M059J (cell line): ENCODE data around the gene MPST. TPM values are rescaled to one million over a fixed set of nuclear protein-coding genes. Genes with fewer than 3 reads are reported as not detected.

Experiments
- DNase-seq: peaks from one replicate; pipeline ENCODE4 v3.0.0-alpha.2; 2012; ENCODE audit warnings: low read depth
- total RNA-seq: library from RNA; depleted of rRNA; stranded (reverse); fragments of >200 nt; shearing (Covaris generic); gene quantifications from 2 replicates; pipeline ENCODE4 v1.2.3, GENCODE V29; 2014

Gene MPST
- total RNA-seq, 1 experiment from 2014 or later: 53.0 TPM

DNA sequence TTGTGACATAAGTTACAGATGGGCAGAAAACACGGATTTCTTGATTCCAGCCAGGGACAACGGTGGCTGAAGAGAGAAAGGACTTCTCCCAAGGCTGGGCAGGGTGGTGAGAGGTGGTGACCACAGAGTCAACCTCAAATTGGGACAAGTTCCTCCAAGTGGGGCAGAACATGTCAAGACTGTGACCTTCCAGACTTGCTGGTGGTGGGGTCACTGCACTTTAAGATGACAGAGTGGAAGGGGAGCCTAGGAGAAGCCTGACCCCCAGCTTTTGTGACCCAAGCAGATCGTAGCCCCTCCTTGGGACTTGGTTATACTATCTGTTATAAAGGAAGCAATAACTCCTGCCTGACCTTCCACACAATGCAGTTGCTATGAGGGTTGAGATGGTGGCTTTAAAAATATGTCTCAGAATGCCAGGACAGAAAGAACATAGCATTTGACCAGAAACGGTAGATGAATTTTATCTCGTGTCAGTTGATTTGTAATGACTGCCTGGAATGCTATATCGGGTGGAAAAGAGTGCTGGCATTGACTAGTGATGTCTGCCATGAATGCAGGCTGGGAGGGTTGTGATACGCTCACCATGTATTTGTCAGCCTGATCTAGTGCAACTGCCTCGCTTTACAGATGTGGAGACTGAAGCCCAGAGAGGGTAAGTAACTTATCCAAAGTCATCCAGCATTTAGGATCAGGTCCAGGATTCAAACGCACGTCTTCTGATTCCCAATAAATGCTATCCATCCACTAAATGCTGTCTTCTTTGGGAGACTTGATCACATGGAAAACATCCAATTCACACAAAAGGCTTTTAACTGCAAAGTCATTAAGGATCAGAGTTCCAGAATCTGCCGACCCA is 18.6 kb upstream of the MPST start:
- no peak for DNase-seq

DNA sequence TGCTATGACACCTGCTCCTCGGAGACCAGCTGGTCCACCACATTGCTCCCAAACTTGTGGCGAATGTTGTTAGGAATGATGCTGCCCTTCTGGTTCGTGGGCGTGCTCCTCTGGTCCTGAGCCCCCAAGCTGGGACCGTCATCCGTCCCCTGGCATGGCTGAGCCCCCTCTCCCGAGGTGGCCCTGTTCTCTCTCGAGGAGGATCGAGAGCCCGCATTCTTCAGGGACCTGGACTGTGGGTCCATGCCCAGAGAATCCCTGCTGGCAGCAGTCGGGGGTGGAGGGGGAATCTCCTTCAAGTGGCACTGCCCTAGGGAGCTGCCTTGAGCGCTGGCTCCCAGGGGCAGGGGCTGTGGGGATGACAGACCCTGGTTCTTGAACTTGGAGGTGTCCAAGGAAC is 17.7 kb upstream of the MPST start:
- DNase-seq: no peak

DNA sequence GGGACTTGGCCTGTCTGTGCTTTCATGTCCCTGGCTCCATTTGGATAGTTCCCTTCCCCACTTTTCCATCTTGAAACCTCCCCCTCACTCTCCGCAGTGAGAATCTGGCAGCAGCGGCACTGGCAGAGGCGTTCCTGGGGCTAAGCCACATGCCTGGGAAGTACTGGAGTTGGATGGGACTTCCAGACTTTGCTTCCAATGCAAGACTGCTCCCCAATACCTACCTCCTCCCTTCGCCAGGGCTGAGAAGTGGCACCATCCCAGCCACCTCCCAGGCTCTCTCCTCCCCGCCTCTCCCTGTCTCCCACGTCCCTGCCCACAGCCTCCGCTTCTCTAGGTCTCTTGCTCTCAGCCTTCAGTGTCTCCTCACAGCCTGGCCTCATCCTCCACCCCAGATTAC is 16.9 kb upstream of the MPST start:
- DNase-seq: no peak

DNA sequence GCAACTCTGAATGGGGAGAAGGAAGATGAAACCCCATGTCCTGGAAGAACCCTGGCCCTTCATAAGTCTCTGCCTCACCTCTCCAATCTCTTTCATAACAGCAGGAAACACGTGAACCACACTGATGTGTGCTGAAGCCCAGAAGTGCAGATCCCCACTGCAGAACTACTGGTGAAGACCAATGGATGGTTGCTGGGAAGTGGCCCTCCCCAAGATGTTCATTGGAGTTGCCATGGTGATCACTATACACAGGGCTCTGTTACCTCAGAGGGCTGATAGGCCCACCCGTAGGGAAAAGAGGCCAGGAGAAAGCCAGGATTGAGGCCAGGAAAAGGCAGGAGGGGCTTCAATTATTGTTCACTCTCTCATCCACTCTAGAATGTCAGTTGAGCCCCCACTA is 11.9 kb upstream of the MPST start:
- DNase-seq: no peak

DNA sequence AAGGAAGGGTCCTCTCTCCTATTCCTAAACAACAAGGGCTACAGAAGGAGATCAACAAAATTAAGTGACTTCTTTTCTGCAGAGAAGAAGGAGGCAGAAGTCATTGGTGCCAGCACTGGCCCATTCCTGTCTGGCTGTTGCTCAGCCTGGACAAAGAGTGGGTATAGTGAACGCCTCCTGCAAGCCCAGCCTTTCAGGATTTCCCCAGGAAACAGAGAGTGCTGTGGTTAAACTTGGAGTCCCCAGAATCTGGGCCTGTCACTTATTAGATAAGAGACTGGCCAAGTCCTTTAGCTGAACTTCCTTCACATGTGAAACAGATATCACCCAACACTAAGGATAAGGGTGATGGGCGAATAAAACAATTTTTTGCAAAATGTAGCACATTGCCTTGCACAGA is 11.2 kb upstream of the MPST start:
- no peak for DNase-seq

DNA sequence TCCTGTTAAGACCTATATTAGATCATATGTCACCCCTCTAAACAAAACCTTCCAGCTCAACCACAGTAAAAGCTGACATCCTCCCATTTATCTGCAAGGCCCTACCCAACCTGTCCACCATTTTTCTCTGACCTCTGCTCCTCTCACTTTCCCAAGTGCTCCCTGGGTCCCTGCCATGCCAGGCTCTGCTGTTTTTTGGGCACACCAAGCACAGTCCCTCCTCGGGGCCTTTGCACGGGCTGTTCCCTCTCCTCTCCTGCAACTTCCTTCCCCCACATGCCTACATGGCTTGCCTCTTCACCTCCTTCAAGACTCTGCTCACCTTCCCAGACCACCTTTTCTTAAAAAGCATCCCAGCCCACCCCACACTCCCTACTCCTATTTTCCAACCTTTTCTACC is 10.1 kb upstream of the MPST start:
- DNase-seq: no peak

DNA sequence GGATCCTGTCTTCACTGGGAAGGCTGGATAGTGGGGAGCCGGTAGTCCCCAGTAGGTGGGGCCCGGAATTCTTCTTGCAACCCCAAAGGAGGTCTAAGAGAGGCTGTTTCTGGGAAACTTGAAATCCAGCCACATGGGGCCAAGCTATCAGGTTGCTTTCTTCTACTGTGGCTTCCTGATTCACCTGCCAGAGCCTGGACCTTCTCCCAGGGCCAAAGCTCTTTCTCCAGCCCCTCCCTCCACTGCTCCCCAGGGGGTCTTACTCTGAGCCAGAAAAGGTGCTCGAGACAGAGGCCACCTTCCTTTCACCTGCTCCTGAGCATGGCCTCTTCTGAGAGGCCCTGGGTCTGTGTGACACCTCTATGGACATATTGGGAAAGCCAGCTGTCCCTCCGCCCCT is 9.4 kb upstream of the MPST start:
- DNase-seq: no peak

DNA sequence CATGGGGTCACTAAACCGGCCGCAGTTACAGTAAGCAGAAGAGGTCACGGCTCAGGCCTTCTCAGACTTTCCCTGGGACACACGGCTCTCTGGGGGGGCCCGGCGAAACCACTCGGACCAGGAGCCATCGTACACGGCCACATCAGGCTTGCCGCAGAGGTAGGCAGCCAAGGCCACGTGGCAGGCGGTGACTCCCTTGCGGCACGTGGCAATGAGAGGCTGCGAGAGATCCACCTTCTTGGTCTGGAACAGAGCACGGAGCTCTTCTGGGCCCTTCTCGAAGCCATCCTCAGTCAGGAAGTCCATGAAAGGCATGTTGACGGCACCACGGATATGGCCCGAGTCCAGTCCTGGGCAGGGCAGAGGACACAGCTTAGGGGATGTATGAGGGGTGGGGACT is 8.6 kb upstream of the MPST start:
- no peak for DNase-seq

DNA sequence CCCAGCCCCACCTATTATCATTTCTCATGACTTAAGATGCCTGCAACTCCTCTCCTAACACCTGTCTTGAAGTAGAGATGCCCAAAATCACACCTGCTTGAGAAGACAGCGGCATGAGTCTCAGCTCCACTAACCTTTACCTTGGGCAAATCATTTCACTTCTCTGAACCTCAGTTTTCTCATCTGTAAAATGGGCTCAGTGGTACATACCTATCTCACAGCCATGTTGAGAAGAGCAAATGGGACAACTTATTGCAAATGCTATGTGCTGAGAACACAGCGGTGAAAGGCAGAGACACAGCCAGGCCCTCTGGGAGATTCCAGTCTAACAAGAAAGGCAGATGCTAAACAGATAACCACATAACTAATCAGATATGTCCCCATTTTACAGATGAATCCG is 8.1 kb upstream of the MPST start:
- no peak for DNase-seq

DNA sequence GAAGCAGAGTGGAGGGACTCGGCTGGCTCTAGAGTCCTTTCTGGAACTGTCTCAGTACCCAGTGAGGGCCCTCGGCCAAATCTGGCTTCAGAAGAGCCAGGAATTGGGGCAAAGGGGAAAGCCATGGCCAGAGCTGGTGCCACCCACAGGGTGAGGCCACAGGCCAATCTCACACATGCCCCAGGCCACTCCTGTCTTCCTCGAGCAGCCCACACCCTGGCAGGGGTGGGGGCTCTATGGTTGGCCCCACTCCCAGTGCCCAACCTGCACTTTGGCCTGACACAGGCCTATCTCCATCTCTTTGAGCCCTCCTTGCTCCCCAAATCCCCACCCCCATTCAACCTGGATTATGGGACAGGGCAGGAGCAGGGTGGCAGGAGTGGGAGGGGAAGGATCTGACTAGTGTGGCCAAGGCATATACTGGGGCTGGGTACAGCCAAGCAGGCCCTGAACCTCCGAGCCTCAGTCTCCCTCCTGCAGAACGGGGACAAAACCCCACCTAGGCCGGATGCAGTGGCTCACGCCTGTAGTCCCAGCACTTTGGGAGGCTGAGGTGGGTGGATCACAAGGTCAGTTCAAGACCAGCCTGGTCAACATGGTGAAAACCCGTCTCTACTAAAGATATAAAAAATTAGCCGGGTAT is 7.2 kb upstream of the MPST start:
- DNase-seq: no peak

DNA sequence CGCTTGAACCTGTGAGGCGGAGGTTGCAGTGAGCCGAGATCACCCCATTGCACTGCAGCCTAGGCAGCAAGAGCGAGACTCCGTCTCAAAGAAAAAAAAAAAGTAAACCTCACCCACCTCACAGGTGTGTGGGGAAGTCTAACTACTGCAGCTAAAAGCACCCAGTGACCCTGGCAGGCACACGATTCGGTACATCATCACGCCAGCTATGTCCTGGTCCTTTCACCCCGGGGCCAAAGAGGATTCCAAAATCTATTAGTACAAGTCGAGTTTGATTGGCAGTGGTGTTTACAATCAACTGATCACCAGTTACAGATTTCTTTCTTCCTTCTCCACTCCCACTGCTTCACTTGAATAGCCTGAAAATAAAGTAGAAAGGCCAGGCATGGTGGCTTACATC is 6.6 kb upstream of the MPST start:
- no peak for DNase-seq

DNA sequence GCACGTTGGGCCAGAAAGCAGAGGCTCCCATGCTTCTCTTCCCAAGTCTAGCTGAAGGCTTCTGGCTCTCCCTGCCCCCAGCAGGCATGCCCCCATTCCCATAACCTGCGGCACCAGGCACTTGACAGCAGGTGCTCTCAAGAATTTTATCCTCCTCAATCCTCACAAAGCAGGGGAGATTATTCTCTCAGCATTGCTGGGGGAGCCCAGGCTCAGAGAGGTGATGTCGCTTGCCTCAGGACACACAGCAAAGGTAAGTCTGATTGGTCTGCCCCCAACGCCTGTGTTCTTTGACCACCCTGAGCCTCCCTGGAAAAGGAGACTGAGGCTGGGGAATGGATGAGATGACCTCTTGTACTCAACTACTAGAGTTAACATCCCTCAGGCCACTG is 5.1 kb upstream of the MPST start:
- no peak for DNase-seq

DNA sequence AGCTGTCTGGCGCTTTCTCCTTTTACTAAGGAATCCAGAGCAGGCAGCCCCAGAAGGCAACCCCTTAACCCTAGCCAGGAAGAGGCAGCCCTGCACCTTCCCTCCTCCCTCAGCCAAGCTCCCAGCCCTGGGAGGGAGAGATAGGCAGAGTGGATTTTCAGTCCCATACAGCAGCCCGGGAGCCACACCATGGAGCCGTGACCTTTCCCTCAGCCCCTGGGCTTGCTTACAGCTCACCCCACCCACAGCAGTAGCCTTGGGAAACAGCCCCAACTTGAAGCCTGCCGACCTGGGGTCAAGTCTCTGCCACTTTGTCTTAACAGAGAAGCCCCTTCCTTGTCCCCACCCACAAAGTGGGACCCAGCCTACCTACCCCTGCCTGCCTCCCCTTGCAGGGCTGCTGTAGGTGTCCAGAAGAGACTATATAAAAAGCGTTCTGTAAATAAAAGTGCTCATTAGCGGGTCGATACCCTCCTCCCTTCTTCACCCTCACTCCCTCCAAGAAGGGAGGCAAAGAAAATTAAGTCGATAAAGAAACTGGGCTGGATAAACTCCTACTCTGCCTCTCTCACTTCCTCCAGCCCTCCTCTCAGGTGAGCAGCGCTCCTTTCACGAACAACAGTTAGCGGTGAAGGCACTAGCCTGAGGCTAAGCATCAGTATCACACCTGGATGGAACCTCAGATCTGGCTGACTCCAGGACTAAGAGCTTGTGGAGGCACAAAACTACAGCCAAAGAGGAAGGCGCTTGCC is 4.5 kb upstream of the MPST start:
- no peak for DNase-seq

DNA sequence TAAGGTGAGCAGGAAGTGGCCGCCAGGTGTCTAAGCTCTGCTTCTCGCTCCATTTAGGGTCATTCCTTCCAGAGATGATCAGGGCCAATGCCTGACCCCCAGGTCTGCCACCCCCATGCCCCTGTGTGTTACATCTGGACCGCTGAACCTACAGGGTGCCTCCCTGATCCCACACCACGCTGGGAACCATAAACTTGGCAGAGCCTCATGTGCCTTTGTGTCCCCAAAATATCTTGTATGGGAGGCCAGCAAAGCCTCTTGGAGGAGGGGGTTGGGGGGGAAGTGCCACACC is 4.0 kb upstream of the MPST start:
- no peak for DNase-seq

DNA sequence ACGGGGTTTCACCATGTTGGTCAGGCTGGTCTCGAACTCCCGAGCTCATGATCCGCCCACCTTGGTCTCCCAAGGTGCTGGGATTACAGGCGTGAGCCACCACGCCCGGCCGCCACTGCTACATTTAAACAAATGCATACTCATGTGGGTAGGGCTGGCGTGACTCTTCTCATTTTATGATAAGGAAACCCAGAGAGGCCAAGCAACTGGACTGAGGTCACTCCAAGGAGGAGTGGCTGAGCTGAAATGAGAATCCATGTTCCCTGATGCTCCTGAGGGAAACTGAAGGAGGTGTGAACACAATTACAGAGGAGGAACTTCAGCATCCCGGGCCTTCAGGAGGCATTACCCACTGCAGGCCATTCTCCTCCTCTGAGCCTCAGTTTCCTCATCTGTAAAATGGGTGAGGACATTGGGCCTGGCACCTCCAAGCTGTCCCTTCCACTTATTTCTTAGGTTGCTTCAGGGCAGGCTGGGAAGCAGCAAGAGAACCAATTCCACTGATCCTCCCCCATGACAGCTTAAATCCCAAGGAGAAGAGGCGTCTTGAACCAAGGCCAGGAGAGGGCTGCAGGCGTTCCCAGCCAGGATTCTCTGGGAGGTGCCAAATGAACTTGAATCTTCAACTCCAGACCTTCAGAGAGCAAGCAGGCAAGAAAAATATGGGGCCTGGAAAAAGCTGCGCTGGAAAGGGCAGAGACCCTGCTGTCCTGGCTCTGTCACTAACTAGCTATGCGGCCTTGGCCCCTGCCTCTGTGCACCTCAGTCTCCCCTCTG is 3.2 kb upstream of the MPST start:
- no peak for DNase-seq

DNA sequence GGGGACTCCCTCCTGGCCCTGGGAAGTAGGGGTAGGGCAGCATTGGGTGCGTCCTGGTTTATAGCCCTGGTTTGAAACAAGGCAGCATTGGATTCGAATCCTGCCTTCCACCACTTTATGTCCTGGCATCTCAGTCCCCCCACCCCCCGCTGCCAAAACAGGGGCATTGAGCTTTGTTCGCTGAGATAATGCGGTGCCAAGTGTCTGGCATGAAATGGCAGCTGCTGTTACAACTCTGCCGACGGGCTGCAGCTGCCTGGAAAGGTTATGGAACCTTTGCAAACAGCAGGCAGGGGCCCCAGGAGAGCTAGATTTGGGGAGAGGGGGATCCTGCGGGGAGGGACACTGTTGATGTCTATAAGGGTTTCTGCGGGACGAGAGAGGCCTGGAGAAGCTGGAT is 2.2 kb upstream of the MPST start:
- no peak for DNase-seq

DNA sequence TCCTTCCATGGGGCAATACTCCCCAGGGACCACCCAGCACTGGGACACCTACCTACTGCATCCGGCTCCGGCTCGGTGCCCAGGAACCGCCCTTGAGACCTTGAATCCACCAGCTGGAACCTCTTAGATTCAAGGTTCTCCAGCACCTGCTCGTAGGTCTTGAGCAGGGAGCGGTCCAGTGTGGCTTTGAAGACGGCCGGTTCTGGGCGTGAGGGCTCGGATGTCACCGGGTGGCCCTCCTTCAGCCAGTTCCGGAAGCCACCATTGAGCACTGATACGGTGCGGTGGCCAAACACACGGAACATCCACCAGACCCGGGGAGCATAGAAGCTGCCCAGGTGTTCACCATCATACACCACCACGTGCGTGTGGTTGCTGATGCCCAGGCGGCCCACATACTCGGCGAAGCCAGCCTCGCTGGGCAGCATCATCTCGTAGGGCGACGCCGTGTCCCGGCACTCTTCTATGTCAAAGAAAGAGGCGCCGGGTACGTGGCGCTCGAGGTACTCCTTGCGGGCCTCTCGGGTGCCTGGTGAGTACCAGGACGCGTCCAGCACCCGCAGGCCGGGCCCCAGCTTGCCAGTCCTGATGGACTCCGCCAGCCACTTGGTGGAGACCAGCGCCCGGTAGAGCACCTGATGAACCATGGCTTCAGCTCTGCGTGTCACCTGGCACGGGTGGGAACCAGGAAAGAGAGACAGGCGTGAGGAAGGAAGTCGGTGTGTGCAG is 1.3 kb upstream of the MPST start:
- no peak for DNase-seq

DNA sequence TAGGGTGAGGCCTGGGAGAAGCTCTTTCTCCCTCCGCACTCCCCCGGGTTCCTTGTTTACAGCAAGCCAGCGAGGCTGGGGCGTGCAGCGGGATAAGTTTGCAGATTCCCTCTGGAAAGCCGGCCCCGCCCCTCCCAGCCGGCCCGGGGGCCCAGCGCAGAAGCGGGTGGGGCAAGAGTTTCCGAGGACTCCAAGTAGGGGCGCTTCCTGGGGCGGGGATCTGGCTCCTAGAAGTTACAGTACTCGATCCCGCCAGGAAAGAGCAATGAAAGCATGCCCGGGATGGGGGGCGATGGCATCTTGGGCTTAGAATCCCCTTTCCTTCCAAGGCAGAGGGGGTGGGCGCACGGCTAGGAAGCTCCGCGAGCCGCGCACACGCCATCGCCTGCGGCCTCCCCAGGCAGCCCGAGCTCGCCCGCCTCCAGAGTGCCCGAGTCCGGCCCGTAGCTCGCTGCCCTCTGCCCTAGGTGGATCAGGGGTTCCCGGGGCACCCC is 680 bp upstream of the MPST start:
- no peak for DNase-seq

DNA sequence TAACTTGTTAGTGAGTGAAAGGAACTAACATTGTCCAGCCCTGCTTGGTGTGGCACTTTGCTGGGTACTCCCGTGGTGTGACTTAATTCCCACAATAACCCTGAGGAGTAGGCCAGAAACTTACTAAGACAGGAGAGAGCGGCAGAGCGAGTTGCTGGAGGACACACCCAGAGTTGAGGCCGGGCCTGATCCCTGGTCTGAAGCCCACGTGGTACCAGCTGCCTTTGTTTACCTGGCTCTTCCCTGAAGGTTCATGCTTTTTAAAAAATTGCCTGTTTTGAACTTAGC is 594 bp downstream of the MPST start:
- peak; percentile 45 for DNase-seq

DNA sequence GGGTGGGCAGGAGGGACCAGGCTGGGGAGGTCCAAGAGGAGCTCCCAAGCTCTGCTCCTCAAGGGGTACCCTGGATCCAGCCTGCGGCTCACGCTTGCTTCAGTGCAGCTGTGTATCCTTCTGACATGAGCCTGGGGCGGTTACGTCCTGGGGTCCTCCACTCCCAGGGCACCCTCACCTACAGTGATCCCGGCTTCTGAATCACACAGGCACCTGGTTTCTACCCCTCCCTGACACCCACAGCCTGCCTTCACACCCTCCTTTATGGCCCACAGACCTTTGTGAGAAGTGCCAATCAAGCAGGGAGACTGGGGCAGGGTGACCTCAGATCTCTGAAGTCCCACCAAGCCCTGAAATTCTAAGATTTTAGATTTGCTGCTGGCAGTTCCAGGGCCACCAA is 1.5 kb downstream of the MPST start:
- no peak for DNase-seq

DNA sequence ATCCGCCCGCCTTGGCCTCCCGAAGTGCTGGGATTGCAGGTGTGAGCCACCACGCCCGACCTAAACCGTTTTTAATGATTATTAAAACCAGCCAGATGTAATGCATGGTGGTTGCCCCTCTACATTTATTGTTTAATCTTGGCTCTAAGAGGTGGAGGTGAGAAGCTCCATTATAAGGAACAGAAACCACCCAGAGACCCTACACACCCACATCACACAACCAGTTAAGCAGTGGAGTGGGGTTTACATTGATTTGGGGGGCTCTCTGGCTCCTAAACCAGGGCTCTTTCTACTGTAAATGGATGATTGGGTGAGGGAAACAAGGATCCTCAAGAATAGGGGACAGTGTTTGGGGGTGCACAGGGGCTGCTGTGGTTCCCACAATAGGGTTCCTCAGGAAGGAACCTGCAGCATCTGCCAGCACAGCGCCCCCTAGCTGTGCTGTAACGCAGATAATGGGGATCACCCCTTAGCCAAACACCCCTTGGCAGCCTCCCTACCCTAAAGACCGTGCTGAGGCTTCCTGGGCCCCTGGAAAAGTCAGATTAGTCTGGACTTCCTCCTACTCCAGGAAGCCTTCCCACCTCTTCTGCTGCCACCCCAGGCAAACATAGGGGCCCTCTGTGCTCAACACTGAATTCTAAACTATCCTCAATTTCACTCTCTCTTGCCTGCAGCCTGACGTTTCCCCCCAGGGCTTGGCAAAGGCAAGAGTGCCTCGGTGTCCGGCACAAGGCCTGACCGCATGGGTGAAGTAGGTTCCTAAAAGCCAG is 2.4 kb downstream of the MPST start:
- DNase-seq: peak; percentile 28
